Neuron (in vitro differentiated cells): ENCODE results near the gene SSNA1.

Experiments
- H2AFZ ChIP-seq: one replicate; pipeline ENCODE4 v1.6.1; 2013; ENCODE audit warnings: low read depth, mild to moderate bottlenecking, inconsistent platforms, low read length, moderate library complexity
- H3K27me3 ChIP-seq: one replicate; pipeline ENCODE4 v1.6.1; 2013; ENCODE audit warnings: low read length; ENCODE audit not compliant: insufficient read depth
- H3K36me3 ChIP-seq: one replicate; pipeline ENCODE4 v1.6.1; 2013; ENCODE audit warnings: low read length; ENCODE audit not compliant: insufficient read depth
- H3K4me1 ChIP-seq: one replicate; pipeline ENCODE4 v1.6.1; 2013; ENCODE audit warnings: low read length; ENCODE audit not compliant: insufficient read depth
- H3K4me3 ChIP-seq: 2 replicates; pipeline ENCODE4 v1.5.1; 2013; ENCODE audit warnings: mild to moderate bottlenecking, low read length, moderate library complexity
- H3K9me3 ChIP-seq: one replicate; pipeline ENCODE4 v1.6.1; 2013; ENCODE audit warnings: low read length

Gene SSNA1

GRCh38 chr9:137229903-137230704, 41.6 kb downstream of the SSNA1 start:
- Histone ChIP-seq H3K27me3 (peaks cover 3% of the 10 kb centered on the region), H3K4me1 (peaks cover 6% of the 10 kb centered on the region), H3K9me3 (no peaks in the 10 kb centered on the region), H2AFZ (no peak overlapping the region), H3K36me3 (no peaks in the 10 kb centered on the region), H3K4me3 (no peak overlapping the region)

DNA sequence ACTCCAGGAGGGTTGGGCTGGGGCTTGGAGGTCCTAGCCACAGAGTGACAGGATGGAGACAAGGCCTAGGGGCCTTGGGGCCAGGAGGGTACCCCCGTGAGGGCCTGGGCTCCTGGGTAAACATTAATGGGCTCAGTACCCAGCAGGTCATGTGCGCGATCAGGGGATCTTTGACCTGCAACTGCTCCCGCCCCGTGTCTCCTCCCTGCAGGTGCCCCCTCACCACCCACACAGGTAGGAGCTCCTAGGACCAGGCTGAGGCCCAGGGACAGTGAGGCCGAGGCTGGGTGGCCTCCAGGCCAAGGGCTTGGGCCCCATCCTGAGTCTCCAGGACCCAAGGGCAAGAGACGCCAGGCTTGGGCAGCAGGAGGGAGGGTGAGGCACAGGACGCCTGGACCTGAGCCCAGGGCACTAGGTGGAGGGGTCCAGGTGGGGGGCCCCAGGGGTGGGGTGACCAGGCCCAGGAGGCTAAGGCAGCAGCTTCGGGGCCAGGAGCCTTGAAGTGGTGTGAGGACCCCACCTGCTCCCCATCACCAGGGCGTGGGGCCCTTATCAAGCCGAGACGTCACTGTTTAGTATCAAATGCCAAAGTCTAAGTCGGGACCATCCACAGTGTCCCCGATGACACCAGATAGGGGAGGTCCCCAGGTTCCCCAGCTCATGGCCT, 42.4 kb downstream of the SSNA1 start, which contains the start of gene SLC34A3:
Gene SLC34A3 (plus strand): TSS at position 197 of the 667 bp plus-strand sequence. CDS start 802 bp downstream, outside the sequence.
- Histone ChIP-seq H3K36me3 (no peaks in the 10 kb centered on the region), H3K4me1 (peaks cover 6% of the 10 kb centered on the region), H3K9me3 (no peaks in the 10 kb centered on the region), H3K4me3 (no peak within 1 kb of the TSS), H2AFZ (no peak within 1 kb of the TSS), H3K27me3 (peaks cover 3% of the 10 kb centered on the region)

DNA sequence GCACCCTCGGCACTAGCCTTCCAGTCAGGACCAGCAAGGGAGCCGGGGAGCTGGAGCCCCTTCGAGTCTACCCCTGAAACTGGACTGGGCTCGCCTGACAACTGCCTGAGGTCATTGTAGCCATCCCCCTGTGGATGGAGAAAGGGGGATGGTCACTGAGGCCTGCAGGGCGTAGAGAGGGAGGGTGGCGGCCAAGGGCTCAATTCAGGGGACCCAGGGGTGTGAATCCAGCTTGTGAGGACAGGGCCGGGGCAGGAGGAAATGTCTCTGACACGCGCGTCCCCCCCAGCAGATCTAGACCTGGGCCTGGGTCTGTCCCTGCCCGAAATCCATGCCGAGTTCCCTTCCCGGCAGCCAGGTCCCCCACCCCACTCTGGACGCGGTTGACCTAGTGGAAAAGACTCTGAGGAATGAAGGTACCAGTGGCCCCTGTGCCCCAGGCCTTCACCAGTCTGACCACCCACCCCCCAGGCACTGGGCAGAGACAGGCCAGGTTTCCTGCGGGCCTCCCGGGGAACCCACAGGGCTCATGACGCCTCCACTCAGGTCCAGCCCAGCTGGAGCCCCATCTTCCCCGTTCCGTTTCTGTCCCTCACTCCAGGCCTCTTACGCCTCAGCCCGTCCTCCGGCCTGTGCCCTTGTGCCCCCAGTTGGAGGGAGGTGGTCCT, 43.0 kb downstream of the SSNA1 start:
- Histone ChIP-seq H3K27me3 (peaks cover 3% of the 10 kb centered on the region), H3K9me3 (no peaks in the 10 kb centered on the region), H2AFZ (no peak overlapping the region), H3K4me3 (no peak overlapping the region), H3K4me1 (peaks cover 2% of the 10 kb centered on the region), H3K36me3 (no peaks in the 10 kb centered on the region)

GRCh38 chr9:137232101-137232500, 43.6 kb downstream of the SSNA1 start:
- no peaks in the 10 kb centered on the region for H3K9me3 ChIP-seq
- peaks cover 8% of the 10 kb centered on the region for H3K4me1 ChIP-seq
- H3K27me3 ChIP-seq = peaks cover 3% of the 10 kb centered on the region
- H3K36me3 ChIP-seq = no peaks in the 10 kb centered on the region
- H3K4me3 ChIP-seq = no peak overlapping the region
- no peak overlapping the region for H2AFZ ChIP-seq

DNA sequence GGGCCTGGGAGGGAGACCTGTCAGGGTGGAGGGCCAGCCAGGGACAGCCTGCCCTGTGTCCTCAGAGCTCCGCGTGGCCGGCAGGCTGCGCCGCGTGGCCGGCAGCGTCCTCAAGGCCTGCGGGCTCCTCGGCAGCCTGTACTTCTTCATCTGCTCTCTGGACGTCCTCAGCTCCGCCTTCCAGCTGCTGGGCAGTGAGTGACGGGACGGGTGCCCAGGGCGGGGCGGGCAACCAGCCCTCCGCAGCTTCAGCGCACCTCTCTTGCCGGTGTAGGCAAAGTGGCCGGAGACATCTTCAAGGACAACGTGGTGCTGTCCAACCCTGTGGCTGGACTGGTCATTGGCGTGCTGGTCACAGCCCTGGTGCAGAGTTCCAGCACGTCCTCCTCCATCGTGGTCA, 44.0 kb downstream of the SSNA1 start:
- peaks cover 3% of the 10 kb centered on the region for H3K27me3 ChIP-seq
- H3K36me3 ChIP-seq = no peaks in the 10 kb centered on the region
- H3K9me3 ChIP-seq = no peaks in the 10 kb centered on the region
- H2AFZ ChIP-seq = no peak overlapping the region
- H3K4me1 ChIP-seq = peaks cover 10% of the 10 kb centered on the region
- H3K4me3 ChIP-seq = no peak overlapping the region

GRCh38 chr9:137233143-137233980, 44.9 kb downstream of the SSNA1 start:
- Histone ChIP-seq H3K4me1 (peaks cover 10% of the 10 kb centered on the region), H3K9me3 (no peaks in the 10 kb centered on the region), H3K36me3 (no peaks in the 10 kb centered on the region), H3K4me3 (no peak overlapping the region), H2AFZ (no peak overlapping the region), H3K27me3 (peaks cover 3% of the 10 kb centered on the region)

- no peak overlapping the region for H3K4me3 ChIP-seq
- no peaks in the 10 kb centered on the region for H3K9me3 ChIP-seq
- H3K36me3 ChIP-seq = no peaks in the 10 kb centered on the region
- peaks cover 14% of the 10 kb centered on the region for H3K4me1 ChIP-seq
- no peak overlapping the region for H2AFZ ChIP-seq
- peaks cover 3% of the 10 kb centered on the region for H3K27me3 ChIP-seq
These were observed 45.7 kb downstream of the SSNA1 start for GRCh38 chr9:137234055-137234697.

- H3K4me1 ChIP-seq = peaks cover 14% of the 10 kb centered on the region
- H3K9me3 ChIP-seq = no peaks in the 10 kb centered on the region
- no peaks in the 10 kb centered on the region for H3K36me3 ChIP-seq
- H3K27me3 ChIP-seq = peaks cover 3% of the 10 kb centered on the region
- no peak overlapping the region for H3K4me3 ChIP-seq
- H2AFZ ChIP-seq = no peak overlapping the region
These were observed 46.4 kb downstream of the SSNA1 start for GRCh38 chr9:137234758-137235423.

DNA sequence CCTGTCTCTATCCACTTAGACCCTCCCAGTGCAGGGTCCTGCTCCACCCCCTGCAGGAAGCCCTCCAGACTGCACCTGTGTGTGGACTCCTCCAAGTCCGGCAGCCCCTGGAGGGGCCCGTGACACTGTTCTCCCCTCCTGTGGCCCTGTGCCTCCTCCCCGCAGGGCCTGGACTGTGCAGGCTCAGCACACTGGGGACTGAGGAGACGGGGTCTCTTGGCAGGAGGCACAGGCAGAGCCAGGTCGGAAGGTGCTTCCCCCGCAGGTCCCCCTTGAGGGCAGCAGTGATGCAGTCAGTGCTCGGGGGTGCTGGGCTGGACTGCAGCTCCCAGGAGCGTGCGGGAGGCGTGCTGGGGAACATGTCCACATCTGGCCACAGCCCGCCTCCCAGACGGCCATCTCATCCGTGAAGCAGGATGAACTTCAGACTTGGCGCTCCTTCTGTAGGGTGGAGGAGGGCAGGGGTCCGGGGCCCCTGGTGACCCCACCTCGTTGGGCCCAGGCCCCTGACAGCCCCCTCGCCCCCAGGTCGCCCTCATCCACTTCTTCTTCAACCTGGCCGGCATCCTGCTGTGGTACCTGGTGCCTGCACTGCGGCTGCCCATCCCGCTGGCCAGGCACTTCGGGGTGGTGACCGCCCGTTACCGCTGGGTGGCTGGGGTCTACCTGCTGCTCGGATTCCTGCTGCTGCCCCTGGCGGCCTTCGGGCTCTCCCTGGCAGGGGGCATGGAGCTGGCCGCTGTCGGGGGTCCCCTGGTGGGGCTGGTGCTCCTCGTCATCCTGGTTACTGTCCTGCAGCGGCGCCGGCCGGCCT, 47.2 kb downstream of the SSNA1 start:
- Histone ChIP-seq H3K9me3 (no peaks in the 10 kb centered on the region), H3K36me3 (no peaks in the 10 kb centered on the region), H3K27me3 (peaks cover 3% of the 10 kb centered on the region), H3K4me1 (peaks cover 14% of the 10 kb centered on the region), H2AFZ (no peak overlapping the region), H3K4me3 (no peak overlapping the region)

DNA sequence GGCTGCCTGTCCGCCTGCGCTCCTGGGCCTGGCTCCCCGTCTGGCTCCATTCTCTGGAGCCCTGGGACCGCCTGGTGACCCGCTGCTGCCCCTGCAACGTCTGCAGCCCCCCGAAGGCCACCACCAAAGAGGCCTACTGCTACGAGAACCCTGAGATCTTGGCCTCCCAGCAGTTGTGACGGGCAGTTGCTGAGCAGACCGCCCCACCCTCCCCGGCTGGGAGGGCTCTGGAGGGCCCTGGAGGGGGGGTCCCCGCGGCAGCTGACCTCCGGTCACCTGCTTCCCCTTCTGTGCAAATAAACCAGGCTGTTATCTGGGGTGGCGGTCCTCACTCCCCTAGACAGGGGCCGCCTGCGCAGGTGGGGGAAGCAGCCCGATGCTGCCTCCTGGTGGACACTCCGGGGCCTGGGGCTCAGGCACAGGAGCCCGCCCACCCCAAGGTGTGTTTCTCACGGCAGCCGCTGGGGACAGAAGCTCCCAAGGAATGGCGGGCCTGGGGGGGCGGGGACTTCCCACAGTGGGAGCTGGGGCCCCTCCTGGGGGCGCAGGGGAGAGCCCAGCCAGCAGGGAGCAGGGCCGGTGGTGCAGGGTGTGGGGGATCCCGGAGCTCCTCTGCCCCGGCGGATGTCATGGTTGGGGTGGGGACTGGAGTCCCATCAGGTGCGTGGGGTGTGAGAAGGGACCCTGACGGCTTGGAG, 47.9 kb downstream of the SSNA1 start:
- no peak overlapping the region for H3K4me3 ChIP-seq

DNA sequence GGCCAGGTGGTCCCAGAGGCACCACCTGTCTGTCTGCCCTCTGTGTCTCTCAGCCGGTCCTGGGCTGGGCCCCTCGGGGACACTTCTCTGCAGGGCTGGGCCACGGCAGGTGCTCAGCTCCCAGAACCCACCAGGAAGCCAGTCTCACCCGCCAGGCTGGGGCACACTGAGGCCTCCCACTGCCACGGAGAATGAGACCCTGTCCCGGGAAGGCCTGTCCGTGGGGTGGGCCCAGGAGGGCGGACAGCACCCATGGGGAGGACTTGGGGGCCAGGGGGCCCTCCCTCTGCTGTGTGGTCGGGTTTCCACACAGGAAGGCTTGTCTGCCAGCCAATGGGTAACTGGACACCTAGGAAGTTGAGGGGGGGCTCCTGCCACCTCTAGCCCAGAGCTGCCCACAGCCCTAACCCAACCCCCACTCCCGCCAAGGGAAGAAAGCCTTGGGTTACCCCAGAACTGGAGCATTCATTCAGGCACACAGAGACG, 48.5 kb downstream of the SSNA1 start:
- no peaks in the 10 kb centered on the region for H3K9me3 ChIP-seq
- H3K27me3 ChIP-seq = no peaks in the 10 kb centered on the region
- no peak overlapping the region for H2AFZ ChIP-seq
- peaks cover 15% of the 10 kb centered on the region for H3K4me1 ChIP-seq
- H3K36me3 ChIP-seq = peaks cover 3% of the 10 kb centered on the region
- no peak overlapping the region for H3K4me3 ChIP-seq

More for the DNA sequence above, 47.9 kb downstream of the SSNA1 start:
- H3K36me3 ChIP-seq = no peaks in the 10 kb centered on the region
- no peaks in the 10 kb centered on the region for H3K27me3 ChIP-seq
- no peaks in the 10 kb centered on the region for H3K9me3 ChIP-seq
- H2AFZ ChIP-seq = no peak overlapping the region
- H3K4me1 ChIP-seq = peaks cover 14% of the 10 kb centered on the region
